HG02678 (cell line): ENCODE measurements around the gene TYMP.
"Not testable (repeated sequence)": the region's sequence is repeated elsewhere in the genome, so short reads cannot be mapped to it uniquely, and the experiment has no call there.

Experiments
- ATAC-seq: cut with Tn5 transposase; IDR thresholded peaks from one replicate; pipeline ENCODE4 v1.9.1; 2021; ENCODE audit warnings: mild to moderate bottlenecking, moderate library complexity; ENCODE audit not compliant: unreplicated experiment

Gene TYMP

GRCh38 chr22:50525858-50526107 lies 4.0 kb downstream of the TYMP start:
- ATAC-seq = no peak

DNA sequence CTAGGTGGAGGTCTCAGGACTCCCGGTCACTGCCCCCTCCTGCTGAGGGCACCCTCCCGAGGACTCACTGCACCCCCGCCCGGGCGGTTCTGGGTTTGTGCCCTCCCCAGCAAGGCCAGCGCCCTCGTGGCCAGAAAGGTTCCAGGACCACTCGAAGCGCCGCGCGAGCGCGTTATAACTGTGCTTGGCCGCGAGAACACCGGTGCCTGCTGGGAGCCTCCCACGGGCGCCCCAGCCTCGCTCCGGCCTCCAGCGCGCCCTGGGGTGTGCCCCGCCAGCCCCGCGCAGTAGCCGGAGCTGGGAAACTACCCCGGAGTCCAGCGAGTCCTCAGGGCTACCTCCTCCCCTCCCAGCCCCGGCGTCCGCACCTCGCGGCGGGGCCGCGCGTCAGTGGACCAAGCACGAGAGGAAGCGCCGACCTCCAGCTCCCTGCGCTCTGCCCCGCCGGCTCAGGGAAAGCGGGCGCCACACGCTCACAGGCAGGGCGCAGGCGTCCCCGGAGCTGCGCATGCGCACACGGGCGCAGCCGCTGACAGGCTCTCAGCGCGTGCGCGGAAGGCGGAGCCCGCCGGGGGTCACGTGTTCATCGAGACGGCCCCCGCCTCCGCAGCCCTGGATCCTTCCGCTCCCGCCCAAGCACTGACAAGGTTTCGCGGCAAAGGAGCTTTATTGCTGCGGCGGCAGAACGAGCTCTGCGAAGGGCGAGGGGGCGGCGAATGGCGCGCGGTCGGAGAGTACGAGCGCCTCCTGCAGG lies 4.5 kb downstream of the TYMP start, which contains the start of gene SCO2:
SCO2 (minus strand) TSS at position 495 of the 754 bp plus-strand sequence. CDS start 1,187 bp downstream, outside the sequence.
- peak; percentile 47 for ATAC-seq

DNA sequence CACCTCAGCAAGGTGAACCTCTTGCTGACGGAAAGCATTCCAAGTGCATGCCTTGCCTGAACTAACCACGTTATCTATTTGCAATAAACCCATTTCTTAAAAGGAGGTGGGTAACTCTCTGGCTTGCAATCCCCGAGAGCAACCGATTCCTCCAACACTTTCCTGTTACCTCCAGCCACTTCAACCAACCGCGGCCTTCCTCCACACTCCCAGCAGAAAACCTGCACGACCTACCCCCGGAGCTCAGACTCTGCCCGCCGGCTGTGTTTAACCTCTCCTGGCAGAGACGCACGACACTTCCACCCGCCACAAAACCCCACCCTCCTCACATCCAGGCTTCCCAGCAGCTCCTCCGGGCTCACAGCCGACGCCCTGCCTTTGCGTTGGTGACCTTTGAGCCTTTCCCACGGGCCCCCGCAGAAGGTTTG lies 5.1 kb downstream of the TYMP start:
- no peak for ATAC-seq

DNA sequence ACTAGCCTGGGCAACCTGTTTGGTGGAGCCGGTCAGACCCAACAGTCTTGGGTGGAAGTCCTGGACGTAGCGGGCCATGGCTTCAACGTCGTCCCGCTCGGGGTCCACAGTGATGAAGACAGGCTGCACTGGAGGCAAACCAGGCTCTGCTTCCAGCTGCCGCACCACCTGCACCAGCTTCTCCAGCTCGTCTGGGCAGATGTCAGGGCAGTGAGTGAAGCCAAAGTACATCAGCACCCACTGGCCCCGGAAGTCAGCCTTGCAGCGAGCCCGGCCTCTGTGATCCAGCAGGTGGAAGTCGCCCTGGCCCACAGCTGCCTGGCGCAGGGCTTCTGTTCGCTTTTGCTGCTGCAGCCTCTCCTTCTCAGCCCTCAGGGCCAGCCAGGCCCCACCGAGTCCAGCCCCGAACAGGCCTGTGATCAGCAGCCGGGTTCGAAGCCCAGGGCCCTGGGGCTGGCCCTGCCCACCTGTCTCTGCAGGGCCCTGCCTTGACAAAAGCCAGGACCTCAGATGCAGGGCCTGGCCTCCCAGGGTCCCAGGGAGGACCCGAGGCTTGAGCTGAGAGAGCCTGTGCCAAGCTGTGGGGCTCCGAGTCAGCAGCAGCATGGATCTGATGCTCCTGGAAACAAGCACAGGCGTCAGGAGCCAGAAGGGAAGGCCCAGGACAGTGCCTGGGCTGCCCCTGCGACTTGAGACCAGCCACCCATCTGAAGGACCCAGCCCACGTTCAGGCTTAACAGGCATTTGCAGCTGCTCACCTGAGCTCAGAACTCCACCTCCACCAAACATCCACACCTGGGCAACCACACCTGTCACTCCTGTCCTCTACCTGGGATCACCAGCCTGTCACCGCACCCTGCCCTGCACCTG lies 5.8 kb downstream of the TYMP start:
- no peak for ATAC-seq

DNA sequence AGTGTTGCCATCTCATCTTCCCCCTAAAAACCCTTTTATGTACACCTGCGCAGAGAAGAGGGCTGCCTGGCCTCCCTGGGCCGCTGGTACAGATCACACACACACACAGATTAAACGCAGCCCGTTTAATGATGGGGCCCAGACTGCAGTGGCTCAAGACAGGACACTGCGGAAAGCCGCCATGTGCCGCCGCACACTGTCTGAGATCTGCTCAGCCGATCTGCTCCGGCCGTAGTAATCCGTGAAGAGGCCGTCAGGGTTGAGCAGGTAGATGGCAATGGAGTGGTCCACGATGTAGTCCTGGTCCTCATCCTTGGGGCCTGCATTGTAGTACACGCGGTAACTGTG lies 6.4 kb downstream of the TYMP start:
- no peak for ATAC-seq

DNA sequence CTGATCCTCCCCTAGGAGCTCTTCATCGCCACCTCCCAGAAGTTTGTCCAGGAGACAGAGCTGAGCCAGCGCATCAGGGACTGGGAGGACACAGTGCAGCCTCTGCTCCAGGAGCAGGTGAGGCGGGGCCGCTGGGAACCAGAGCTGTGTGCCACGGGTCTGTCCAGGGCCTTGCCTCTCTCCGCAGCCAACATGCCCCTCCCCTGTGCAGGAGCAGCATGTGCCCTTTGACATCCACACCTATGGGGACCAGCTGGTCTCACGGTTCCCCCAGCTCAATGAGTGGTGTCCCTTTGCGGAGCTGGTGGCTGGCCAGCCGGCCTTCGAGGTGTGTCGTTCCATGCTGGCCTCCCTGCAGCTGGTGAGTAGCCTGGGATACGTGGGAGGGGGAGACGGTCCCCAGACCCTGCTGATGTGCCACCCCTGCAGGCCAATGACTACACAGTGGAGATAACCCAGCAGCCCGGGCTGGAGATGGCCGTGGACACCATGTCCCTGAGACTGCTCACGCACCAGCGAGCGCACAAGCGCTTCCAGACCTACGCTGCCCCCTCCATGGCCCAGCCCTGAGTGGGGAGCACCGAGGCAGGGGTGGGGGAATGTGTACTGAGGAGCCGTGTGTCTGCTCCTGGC lies 6.9 kb downstream of the TYMP start:
- no peak for ATAC-seq

DNA sequence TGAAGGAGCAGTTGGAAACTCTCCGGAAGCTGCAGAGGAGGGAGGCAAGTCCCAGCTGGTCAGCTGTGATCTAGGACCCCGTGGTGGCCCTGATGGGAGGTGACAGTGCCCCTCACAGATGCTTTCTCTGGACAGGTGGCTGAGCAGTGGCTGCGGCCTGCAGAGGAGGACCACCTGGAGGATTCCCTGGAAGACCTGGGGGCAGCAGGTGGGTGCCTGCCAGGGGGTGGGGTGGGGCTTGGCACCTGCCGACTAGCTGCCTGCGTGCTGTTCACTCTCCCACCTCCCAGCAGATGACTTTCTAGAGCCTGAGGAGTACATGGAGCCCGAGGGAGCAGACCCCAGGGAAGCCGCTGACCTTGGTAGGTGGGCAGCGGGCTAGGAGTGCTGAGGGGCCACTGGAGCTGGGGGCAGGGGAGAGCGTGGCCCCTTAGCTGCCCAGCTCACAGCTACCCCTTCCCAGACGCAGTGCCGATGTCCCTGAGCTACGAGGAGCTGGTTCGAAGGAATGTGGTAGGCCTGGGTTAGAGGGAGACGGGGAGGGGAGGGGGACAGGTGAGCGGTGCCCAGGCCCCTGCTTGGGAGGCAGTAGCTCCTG lies 7.5 kb downstream of the TYMP start:
- no peak for ATAC-seq

- ATAC-seq = no peak
Observed at GRCh38 chr22:50521710-50522109, 8.1 kb downstream of the TYMP start.

GRCh38 chr22:50520826-50521453 lies 8.9 kb downstream of the TYMP start:
- no peak for ATAC-seq

DNA sequence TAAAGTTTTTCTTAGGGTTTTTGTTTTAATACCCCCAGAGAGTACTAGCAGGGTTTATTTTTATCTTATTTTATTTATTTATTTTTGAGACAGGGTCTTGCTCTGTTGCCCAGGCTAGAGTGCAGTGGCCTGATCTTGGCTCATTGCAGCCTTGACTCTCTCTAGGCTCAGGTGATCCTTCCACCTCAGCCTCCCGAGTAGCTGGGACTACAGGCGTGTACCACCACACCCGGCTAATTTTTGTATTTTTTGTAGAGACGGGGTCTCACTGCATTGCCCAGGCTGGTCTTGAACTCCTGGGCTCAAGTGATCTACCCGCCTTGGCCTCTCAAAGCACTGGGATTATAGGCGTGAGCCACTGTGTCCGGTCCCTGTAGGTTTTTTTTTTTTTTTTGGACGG lies 9.6 kb downstream of the TYMP start:
- ATAC-seq = not testable (repeated sequence)

DNA sequence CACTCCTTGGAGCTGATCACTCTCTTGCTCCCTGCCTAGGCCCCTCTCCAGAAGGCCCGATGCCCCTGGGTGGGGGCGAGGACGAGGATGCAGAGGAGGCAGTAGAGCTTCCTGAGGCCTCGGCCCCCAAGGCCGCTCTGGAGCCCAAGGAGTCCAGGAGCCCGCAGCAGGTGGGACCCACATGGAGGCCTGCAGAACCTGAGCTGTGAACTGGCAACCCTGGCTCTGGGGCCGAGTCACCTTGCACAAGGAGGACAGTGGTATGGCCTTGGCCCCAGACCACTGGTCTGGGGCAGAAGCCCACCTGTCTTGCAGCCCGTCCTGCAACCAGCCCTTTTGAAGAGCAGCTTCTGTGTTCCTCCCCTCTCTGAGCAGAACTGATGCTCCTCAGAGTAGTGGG lies 10.7 kb downstream of the TYMP start:
- ATAC-seq = no peak

GRCh38 chr22:50518606-50519005 lies 11.2 kb downstream of the TYMP start:
- ATAC-seq = no peak

GRCh38 chr22:50517495-50518260 lies 12.1 kb downstream of the TYMP start:
- ATAC-seq = no peak

DNA sequence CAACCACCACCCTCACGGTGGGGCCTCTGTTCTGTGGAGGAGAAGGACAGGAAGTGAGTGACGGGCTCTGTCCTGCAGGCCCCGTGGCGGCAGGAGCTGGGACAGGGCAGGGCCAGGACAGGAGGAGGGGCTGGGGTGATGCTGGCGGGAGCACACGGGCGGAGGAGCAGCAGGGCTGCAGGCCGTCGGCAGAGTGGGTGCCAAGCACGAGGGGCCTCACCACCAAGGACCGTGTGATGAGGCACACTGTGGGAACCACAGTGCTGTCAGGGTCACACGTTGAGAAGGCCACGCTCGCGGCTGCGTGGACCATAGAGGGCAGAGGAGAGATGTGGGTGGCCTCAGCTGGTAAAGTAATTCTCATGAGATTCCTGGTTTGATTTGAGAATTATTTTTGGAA lies 12.9 kb downstream of the TYMP start:
- no peak for ATAC-seq

- no peak for ATAC-seq
Observed at GRCh38 chr22:50516068-50516467, 13.7 kb downstream of the TYMP start.

DNA sequence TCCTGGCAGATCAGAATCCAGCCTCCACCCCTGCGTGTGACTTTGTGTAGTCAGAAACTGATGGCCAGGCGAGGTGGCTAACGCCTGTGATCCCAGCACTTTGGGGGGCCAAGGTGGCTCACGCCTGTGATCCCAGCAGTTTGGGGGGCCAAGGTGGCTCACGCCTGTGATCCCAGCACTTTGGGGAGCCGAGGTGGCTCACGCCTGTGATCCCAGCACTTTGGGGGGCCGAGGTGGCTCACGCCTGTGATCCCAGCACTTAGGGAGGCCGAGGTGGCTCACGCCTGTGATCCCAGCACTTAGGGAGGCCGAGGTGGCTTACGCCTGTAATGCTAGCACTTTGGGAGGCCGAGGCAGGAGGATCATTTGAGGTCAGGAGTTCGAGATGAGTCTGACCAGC lies 16.6 kb downstream of the TYMP start:
- no peak for ATAC-seq

DNA sequence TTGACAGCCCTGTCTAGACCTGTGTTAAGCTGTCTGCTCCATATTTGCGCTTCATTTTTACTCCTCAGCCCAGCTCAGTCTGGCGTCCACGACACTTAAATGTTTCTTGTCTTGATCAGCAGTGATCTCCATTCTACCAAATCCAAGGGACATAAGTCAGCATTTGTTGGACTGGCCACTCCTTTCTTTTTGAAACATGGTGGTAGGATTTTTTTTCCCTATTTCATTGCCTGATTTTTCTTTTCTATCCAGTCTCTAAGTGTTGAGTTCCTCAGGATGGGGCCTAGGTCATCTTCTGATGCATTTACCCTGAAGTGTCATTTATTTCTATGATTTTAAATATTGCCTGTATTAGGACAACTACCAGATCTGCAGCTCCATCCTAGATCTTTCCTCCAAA lies 20.9 kb downstream of the TYMP start:
- ATAC-seq = no peak

DNA sequence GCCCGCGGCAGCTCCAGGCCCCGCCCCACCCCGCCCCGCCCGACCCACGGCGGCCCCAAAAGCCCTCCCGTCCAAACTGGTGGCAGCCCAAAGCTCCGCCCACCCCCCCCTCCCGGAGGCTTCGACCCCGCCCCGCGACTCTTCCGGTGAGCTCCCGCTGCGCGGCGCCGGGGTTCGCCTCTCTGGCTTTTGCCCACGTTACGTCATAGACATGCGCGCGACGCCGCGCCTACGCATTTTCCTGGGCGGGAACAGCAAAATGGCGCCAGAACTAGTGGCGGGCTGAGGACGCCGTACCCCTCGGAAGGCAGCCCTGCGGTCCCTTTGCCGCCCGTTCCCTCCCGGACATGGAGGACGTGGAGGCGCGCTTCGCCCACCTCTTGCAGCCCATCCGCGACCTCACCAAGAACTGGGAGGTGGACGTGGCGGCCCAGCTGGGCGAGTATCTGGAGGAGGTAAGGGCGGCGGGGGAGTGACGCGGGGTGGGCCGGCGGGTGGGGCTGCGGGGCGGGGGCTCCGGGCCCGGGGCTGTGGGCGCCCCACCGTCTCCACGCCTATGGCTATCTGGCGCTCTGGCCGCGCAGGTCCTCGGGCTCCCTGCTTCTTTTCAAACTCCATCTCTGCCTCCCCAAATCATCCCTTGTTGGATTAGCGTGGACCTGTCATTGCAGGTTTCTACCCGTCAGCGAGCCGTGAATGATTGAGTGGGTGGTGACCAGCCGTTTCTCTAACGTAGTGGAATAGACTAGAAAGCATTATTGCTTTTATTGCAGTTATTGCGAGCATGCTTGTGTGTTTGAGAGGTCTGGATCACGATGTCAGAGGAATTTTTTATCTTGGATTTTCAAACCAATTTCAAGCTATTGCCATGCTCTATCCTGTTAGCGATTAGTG lies 21.6 kb downstream of the TYMP start, which contains the start of gene NCAPH2:
NCAPH2 (plus strand) TSS at position 234 of the 894 bp plus-strand sequence; CDS start at position 348, 114 bp downstream.
- peak; percentile 72 for ATAC-seq

DNA sequence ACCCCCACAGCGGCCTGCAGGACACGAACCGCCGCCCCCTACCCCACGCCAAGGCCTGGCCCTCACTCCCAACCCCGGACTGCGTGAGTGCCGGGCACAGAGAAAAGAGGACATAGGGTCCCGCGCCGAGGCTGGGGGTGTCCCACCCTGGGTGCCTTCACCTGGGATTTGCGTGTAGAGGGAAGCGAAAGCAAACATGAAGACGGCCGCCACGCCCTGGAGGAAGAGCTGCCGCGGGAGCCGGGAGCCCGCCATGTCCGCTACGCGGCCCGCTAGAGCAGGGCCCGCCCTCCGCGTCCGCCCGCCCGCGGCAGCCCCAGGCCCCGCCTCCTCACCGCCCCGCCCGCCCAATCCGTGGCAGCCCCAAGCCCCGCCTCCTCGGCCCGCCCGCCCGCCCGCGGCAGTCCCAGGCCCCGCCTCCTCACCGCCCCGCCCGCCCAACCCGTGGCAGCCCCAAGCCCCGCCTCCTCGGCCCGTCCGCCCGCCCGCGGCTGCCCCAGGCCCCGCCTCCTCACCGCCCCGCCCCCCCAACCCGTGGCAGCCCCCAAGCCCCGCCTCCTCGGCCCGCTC lies 22.3 kb downstream of the TYMP start, which contains the start of gene LMF2:
LMF2 (minus strand) TSS at position 282 of the 570 bp plus-strand sequence; CDS start at position 255, 27 bp downstream.
- ATAC-seq = peak; percentile 67
